ENCODE results near the gene PLA2G2F. TPM values are rescaled to one million over a fixed set of nuclear protein-coding genes. Genes with fewer than 3 reads are reported as not detected.

The PLA2G2F gene
- total RNA-seq, result not detected

GRCh38 chr1:20138961-20139550 lies at the start of gene PLA2G2F:
TSS of gene PLA2G2F (plus strand) at chr1:20139323. CDS start at chr1:20139428, 105 bp downstream.
- no peak for DNase-seq

- DNase-seq, result no peak
Observed at GRCh38 chr1:20089328-20090077, 49.6 kb upstream of the PLA2G2F start.

DNA sequence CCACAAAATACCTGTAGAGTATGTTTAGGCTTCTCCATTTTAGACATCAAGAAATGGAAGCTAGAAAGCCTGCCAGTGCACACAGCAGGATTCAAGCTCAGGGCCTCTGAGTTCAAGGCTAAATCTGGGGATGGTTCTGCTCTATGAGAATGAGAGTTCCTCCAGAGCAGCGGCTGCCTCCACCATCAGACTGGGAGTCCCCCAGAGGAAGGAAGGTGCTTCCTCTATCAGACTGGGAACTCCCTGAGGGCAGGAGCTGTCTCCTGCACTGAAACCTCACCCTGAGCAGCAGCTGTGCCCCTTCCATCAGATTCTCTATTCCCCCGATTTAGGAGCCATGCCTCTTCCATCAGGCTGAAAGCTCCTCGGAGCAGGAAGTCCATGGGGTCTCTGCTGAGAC lies 49.0 kb upstream of the PLA2G2F start:
- DNase-seq, result no peak

GRCh38 chr1:20090641-20091040 lies 48.5 kb upstream of the PLA2G2F start:
- no peak for DNase-seq

DNA sequence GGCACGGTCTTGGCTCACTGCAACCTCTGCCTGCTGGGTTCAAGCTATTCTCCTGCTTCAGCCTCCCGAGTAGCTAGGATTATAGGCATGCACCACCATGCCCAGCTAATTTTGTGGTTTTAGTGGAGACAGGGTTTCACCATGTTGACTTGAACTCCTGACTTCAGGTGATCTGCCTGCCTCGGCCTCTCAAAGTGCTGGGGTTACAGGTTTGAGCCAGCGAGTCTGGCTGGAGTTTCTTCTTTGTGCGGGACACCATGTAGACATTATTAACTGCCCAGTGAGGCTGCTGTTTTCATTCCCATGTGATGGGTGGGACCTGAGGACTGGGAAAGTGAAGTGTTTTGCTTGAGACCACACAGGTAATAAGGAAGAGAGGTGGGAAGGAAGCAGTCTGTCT lies 45.8 kb upstream of the PLA2G2F start:
- no peak for DNase-seq

DNA sequence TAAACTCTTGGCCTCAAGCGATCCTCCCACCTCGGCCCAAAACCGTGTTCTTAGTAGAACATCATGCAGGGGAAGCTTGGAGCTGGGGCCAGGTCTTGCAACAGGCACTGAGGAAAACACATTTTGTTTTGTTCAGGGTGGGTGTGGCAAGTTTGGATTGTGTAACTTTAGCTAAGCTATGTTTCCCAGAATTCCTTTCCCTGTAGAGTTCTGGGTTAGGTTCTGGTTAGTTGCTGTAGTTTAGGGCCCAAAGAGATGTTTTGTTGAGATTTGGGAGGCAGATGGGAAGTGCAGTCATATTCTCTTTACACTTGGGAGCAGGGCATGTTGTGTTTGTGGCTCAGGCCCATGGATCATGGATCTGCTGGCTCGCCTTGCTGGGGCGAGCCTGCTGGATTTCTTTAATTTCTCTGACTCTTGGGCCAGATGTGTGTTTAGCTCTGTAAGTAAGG lies 45.2 kb upstream of the PLA2G2F start:
- DNase-seq, result no peak

DNA sequence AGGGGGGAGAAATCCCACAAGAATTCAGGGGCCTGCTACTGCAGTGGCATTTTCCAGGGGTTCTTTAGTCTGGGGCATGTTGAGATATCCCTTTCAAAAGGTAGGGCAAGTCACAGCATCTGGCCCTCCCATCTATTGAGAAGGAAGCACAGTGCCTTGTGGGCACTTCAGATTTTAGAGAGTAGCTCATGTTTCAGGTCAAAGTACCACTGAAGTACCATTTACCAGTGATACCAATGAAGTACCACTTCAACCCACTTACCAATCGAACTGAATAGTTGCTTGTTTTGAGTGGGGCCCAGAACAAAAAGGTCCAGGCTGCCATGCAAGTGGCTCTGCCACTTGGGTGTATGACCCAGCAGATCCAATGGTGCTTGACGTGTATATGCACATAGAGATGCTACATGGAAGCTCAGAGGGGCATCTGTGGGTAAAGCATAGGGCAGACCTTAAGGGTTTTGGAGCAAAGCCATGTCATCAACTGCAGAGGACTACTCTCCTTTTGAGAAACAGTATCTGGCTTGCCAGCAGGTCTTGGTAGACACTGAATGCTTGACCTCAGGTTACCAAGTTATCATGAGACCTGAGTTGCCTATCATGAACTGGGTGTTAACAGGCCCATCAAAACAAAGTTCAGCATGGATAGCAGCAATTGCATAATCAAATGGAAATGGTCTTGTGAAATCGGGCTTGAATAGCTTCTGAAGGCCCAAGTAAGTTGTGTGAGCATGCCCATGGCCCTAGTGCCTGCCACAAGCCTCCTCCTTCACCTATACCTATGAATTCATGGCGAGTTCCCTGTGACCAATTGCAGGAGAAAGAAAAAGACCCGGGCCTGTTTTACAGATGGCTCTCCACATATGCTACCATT lies 43.3 kb upstream of the PLA2G2F start:
- no peak for DNase-seq

DNA sequence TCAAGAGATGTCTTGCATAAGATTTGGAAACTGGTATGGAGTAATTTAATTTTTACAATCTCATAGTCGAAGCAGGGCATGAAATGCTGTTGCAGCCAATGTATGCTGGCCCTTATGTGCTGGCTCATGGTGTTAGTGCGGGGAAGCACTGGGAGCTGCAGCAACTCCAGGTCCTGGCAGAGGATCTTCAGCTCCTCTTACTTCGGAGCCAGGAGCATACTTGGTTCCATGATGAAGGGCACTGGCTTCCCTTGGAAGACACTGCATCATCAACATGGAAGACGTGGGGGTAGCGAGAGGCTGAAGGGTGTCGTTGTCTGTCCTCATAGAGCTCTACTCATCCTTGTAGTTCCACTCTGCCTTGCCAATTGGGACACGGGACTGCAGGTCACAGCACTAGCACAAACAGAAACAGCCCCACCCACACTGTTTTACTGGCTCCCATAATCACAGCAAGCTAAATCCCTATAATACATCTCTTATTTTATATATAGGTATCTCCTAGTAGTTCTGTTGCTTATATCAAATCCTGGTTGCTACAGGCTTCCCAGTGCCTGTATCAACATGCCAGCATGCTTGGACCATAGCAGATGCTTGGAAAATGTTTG lies 42.2 kb upstream of the PLA2G2F start:
- no peak for DNase-seq

DNA sequence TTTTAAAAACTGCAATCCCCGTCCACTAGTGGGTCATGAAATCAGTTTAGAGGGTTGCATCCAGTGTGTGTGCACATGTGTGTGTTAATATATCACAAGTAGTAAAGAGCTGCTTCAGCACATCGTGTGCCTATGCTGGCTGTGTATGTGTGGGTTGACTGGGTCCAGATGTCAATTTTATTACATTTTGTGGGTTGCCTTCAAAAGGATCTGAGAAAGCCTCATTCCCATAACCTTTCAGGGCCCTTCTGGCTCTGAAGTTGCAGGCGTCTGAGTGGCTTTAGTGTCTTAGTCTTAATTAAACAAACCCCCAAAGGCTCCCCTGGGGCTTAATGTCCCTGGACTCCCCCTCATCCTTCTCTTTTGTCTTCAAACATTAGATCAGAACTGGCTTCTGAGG lies 39.6 kb upstream of the PLA2G2F start:
- DNase-seq, result no peak

DNA sequence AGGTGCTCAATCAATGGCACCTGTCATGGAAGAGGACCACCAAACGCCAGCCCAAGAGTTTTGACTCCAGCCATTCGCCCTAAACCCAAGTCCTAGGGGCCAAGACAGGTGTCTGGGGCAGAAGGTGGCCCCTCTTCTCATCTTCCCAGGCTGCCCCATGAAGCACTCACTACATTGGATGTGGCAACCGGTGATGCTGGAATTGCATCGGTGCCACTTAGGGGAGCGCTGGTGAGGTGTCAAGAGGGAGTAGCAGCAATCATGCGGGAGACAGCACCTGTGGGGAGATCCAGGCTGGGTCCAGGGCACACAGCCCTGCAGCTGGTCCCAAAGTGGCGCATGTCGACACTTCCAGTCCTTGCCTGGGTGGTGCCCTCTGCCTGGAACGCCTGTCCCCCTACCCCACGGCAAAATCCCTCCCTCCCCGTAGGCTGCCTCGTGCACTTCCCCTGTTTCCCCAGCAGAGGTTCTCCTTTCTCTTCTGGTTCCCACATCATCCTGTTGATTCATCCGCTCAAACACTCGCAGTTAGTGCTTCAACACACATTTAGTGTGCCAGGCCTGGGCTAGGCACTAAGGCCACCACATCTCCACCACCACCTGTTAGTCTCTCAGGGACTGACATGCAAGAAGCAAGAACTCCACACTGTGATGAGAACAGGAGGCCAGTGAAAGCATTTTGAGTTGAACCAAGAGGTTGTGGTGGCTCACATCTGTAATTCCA lies 38.3 kb upstream of the PLA2G2F start:
- DNase-seq, result peak; percentile 5

DNA sequence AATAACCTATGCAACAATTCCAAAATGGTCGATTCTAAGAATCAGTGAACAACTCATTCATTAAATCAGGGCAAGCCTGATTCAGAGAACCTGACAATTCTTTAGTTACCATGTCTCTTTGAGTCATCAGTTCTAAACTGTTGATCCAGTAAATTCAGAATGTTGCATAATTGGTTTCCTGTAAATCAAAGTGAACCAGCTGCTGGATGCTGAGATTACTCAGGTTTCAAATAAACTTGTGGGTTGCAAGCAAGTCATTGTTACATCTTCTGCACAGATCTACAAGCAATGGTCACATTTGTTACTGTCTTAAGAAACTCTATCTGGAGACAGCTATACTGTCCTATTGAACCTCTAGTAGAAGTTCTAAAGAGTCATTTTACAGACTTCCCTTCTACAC lies 36.2 kb upstream of the PLA2G2F start:
- DNase-seq, result no peak

- DNase-seq, result no peak
Observed at GRCh38 chr1:20105856-20106255, 33.3 kb upstream of the PLA2G2F start.

DNA sequence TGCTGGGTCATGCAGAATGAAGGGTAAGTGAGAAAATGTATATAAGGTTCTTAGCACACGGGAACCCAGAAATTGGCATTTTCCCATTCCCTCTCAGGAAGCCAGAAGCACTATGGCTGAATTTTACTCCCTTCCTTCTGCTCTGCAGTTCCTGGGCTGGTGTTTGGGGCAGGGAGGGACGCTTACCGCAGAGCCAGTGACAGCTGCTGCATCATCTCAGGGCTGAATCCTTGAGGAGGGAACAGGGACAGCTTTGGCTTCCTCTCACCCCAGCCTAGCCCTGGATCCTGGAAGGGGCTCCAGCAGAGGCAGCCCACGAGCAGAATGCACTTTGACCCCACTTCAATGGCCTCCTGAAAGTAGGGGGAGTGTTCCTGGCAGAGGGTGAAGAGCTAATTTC lies 31.8 kb upstream of the PLA2G2F start:
- DNase-seq, result no peak

DNA sequence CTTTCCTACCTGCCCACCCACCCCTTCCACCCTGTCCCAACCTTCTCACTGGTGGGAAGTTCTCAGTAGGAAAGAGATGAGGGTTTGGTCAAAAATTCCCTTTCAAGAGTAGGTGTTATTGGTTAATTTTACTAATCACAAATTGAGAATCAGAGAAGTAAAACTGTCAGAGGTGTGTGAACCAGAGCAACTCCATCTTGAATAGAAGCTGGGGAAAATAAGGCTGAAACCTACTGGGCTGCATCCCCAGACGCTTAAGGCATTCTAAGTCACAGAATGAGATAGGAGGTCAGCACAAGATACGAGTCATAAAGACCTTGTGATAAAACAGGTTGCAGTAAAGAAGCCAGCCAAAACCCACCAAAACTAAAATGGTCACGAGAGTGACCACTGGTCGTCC lies 31.3 kb upstream of the PLA2G2F start:
- no peak for DNase-seq

DNA sequence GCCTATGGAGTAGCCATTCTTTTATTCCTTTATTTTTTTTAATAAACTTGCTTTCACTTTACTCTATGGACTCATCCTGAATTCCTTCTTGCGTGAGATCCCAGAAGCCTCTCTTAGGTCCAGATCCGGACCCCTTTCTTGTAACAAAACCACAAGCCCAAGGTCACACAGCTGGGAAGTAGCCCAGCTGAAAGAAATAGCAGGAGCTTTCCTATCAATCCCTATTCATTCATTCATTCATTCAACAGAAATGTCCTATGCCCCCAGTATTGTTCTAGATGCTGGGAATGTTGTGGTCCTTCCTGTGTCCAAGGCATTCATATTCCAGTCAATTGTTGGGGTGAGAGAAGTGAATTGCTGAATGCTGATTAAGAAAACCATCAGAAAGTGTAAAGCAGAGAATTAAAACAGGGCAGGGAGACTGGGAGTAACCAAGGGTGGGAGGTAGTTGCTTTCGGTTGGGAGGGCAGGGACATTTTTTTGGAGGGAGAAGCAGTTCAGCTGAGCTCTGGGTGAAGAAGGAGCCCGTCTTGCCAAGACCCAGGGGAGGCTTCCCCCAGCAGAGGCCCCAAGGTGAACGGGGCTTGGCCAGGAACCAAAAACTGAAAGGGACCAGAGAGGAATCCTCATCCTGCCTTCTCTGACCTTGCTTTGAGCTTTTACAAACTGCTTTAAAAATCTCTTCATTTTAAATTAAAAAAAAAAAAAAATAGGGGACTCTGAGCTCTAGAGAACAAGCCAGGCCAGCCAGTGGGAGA lies 30.6 kb upstream of the PLA2G2F start:
- DNase-seq, result no peak

- no peak for DNase-seq
Observed at GRCh38 chr1:20109223-20109856, 29.8 kb upstream of the PLA2G2F start.

DNA sequence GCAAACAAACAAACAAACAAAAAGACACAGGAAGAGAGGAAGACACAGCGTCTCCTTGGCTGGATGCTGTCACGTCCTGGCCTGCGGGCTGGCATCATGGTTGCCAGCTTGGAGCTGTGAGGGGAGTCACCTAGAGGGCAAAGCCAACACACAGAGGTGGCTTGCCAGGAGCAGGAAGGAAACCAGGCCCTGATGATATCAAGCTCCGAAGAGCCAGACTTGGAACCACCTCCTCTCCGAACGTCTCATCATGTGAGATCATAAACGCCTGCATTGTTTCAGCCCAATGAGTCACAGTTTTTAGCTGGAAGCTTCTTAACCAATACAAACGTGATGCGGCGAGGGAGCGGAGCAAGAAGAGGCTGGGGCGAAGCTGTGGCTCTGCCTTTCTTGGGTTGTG lies 28.4 kb upstream of the PLA2G2F start:
- DNase-seq, result no peak

DNA sequence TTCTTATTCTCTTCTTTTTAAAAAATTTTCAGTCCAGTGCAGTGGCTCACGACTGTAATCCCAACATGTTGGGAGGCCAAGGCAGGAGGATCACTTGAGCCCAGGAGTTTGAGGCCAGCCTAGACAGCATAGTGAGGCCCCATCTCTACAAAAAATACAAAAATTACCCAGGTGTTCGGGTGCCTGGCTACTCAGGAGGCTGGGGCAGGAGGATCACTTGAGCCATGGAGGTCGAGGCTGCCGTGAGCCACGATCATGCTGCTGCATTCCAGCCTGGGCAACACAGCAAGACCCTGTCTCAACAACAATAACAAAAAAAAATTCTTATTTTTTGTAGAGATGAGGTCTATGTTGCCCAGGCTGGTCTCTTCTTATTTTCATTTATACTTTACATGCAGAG lies 27.7 kb upstream of the PLA2G2F start:
- DNase-seq, result no peak

DNA sequence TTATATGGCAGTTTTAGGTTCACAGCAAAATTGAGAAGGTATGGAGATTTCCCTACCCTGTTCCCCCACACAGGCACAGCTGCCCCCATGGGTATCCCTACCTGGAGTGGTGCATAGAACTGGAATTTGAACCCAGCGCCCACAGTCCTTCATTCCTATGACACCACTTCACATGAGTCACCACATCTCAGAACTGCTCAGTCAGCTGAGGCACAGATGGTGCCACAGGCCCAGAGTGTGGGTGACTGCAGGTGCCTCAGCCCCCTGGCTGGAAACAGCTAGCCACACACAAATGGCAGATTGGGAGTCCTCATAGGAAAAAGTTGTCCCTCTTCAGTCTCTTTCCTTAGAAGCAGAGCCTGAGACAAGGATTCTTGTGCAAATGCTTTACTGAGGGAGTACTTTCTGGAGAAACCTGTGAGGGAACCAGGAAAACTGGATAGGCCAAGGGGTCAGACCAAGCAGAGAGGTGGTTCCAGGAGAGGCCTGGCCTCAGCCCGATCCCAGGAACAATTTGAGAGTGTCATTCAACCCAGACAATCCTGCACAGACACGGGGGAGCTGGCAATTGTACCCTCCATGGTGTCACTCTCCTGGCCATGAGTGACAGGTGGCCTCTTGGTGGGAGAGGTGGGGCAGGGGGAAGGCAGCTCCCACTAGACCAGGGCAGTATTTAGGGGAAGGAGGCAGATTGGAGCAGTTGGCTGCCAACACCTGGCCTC lies 26.7 kb upstream of the PLA2G2F start:
- DNase-seq, result no peak

DNA sequence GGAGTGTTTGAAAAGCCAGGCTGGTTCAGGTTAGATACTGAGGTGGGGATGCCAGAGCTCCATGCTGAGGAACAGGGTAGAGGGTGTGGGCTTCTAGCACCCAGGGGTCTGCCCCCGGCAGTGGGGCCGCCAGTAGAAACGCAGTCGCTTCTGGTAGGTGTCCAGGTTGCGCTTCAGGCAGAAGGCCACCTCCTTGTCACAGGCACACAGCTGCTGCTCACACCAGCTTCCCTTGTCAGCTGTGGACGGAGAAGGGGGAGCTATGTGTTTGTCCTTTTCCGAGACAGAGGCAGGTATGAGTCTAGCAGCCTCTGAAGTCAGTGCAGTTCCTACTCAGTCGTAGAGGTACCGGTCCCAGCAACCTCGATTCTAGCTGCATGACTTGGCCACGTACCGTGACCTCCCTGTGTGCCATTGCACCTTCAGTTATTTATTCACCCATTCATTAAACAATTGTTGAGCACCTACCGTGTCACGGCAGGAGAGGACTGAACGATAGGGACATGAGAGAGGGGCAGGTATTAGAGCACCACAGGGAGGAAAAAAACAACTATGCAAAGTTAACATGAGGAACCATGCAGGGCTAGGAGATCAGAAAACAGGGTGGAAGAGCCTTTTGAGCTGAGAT lies 25.0 kb upstream of the PLA2G2F start:
- DNase-seq, result no peak

All from effector CD4-positive, alpha-beta T cell (primary cell).